GM18520 (cell line): ENCODE results near the gene FAM50B.

Source experiments
- ATAC-seq: cut with Tn5 transposase; IDR thresholded peaks from one replicate; pipeline ENCODE4 v1.9.1; 2021; ENCODE audit not compliant: unreplicated experiment

FAM50B gene

DNA sequence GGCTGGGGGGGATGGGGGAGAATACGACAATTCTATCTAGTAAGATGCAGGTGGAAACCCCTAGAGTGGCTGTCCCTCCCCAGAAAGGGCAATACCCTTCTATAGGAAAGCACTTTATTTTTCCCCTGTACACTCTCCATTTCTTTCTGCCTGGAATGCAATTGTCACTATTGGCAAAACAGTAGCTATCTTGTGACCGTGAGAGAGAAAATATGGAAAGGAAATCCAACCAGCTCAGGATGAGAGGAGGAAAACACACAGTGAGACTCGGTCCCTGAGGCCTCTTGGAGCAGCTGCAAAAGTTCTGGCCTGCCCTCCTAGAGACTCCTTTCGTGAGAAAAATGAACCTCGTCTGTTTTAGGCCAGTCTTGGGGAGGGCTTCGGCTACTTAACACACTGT, 43.4 kb downstream of the FAM50B start:
- ATAC-seq = no peak

DNA sequence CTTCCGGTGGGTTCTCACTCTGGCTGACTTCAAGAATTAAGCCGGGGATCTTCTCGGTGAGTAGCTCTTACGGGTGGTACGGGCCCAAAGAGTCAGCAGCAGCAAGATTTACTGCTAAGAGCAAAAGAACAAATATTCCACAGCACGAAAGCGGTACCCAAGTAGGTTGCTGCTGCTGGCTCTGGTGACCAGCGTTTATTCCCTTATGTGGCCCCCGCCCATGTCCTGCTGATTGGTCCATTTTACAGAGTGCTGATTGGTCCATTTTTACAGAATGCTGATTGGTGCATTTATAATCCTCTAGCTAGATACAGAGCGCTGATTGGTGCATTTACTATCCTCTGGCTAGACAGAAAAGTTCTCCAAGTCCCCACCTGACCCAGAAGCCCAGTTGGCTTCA, 44.3 kb downstream of the FAM50B start:
- ATAC-seq = no peak

DNA sequence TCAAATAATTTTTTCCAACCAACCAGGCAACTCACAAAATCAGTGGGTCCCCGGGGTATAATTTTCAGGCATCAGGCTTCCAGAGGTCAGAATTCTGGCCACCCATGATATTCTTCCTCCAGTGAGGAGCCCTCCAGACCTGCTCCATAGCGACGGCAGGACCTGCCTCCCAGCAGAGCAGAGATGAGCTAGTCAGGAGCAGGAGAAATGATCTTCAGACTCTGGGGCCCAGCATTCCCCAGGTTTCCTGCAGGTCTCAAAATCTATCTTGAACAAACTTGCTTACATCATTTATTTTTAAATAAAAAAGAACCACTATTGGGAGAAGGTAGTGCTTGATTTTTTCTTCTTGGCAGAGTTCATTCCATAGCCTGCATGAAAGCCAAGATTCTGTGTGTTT, 44.7 kb downstream of the FAM50B start:
- ATAC-seq = no peak

DNA sequence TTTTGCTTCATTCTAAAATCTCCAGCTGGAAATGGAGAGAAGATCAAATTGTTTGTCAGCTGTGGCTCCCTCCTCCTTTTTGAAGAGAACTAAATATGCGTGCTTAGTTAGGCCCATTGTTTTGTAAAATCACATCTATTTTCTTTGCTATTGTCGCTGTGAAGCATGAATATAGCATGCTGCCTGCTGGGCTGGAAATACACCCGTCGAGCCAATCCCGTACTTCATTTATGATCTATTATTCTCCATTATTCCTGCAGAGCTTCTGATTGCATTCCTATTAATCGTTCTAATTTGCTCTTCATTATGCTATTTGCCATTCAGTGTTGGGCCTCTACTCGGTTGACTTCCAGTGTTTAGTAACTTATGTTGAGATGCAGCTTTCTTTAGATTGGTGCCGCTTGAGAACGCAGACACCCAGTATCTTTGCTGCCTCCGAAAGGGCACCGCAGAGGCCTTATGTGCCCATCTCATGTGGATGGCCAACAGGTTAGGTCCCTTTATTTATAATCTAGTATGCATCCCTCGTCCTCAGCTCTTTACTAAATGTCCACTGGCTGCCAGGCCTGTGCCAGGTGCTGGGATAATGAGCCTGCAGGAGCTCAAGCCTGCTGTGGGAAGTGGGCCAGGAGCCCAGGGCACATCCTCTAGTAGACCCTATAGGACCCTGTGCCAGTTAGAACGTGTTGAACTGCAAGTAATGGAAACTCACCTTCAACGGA, 45.6 kb downstream of the FAM50B start:
- no peak for ATAC-seq

DNA sequence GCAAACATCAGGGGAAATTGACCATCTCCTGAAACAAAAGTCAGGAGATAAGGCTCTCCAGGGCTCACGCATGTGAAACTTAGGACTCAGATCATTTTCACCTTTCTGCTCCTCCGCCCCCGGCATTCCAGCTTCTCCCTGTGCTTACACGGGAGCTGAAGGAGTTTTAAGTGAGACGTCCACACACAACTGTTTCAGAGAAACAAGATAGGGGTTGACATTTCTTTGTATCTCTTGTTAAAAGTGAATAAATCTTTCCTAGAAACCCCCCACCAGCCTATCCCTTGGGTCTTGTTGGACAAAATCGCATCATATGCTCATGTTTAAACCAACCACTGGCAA, 46.1 kb downstream of the FAM50B start:
- ATAC-seq = no peak

DNA sequence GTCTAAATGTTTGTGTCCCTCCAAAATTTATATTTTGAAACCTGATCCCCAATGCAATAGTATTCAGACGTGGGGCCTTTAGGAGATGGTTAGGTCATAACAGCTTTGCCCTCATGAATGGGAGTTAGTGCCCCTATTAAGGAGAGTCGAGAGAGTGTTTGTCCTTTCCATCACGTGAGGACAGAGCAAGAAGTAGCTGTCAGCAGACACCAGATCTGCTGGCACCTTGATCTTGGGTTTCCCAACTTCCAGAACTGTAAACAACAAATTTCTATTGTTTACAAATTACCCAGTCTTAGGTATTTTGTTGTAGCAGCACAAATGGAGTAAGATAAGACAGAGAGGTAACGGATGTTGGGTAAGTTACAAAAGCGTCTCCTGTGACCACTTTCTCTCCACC, 46.6 kb downstream of the FAM50B start:
- no peak for ATAC-seq

DNA sequence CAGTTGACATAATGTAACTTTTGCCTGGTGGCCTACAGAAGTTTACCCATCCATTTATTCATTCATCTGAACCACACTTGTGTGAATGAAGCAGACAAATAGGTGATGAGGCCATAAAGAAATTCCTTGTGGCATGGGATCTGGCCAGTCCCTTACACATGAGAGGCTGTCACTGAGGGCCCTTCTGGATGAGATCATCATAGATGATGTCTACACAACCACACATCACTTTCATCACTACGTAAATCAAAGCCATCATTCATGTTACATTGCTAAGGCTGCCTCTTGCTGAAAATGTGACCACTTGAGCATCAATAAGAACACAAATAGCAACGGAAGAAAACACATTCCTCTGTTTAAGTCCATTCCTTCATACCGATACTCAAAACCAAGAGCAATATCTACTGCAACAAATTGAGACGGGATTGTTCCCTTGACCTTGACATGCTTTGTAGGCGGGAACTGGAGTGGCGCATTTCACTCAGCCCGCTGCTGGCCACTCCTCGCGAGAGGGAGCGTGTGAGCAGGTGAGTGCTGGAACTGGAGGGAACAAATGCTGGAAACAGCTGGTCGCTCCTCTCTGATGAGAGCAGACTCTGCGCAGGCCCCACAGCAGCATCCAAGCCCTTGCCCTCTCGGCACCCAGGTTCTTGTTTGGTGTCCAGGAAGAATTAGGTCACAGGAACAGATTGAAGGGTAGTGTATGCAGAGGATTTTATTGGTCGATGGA, 49.3 kb downstream of the FAM50B start:
- no peak for ATAC-seq

DNA sequence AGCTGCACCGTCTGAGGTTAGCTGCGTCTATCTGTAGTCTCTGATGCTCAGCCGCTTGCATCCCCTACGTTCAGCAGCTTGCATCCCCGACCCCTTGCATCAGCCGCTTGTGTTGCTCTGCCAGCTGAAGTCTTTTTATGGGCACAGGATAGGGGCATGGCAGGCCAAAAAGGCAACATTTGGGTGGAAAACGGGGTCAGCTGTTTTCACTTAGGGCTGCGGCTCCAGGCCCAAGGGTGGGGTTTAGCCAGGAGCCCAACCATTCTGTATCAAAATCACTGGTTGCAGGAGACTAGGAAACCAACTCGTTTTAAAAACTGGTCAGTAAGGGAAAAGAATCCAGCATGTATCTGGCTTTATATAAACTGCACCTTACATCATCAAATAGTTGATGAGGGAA, 49.9 kb downstream of the FAM50B start:
- ATAC-seq = no peak

DNA sequence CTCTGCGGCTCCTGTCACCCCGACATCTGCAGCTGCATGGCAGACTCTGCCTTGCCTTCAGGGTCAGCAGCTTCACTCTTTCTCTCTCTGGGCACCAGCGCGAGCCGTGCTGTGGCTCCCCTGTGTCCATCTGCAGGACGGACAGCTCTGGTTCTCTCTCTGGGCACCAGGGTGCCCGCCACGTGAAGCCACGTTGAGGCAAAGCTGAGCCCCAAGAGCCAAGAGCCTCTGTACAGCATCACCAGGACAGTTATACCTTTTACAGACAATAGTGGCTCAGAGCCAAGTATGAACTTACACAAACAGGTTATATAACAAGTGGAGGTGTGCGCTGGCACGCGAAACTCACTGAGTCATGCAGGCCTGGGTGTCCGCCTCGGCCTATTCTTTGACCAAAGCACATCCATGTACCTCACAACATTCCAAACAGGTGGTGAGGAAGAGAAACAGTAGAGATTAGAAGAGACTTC, 50.8 kb downstream of the FAM50B start:
- ATAC-seq = no peak
